ENCODE data around the gene MERTK.
"Not testable (repeated sequence)": the region's sequence is repeated elsewhere in the genome, so short reads cannot be mapped to it uniquely, and the experiment has no call there.

The MERTK gene

DNA sequence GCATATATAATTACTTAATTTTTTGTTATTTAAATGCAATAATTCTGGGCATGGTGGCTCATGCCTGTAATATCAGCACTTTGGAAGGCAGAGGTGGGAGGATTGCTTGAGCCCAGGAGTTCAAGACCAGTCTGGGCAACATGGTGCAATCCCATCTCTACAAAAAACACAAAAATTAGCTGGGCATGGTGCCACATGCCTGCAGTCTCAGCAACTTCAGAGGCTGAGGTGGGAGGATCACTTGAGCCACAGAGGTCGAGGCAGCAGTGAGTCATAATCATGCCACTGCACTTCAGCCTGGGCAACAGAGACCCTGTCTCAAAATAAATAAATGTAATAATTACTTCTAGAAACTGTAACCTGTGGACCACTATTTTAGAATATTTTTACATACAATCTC, 135.2 kb downstream of the MERTK start:
- in situ Hi-C loops (cut with MboI; ENCODE audit: low sequenced_read_pairs), result loop anchor here (10.0 kb wide), 1 partner anchor 129 kb away; no protein-coding TSS in a partner anchor

DNA sequence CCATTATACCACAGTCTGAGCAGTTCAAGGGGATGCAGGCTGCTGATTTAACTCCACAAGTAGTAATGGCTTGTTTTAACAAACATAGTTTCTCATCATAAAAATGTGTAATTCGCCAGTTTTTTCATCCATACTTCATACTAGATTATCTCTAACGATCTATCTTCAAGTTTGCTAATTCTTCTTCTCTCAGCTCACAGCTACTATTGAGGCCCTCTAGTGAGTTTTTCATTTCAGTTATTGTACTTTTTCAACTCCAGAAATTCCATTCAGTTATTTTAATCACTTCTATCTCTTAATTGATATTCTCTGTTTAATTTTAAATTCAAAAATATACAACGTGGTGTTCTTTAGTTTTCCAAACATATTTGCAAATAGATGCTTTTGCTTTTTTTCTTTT, 136.5 kb downstream of the MERTK start:
- in situ Hi-C loops (cut with MboI; ENCODE audit: low sequenced_read_pairs), result loop anchor here (10.0 kb wide), 1 partner anchor 130 kb away; no protein-coding TSS in a partner anchor

- in situ Hi-C loops (cut with MboI; ENCODE audit: low sequenced_read_pairs), result loop anchor here (10.0 kb wide), 1 partner anchor 131 kb away; no protein-coding TSS in a partner anchor
Observed at GRCh38 chr2:112035786-112036185, 137.4 kb downstream of the MERTK start.

- in situ Hi-C loops (cut with MboI; ENCODE audit: low sequenced_read_pairs), result loop anchor here (10.0 kb wide), 1 partner anchor 135 kb away; no protein-coding TSS in a partner anchor
Observed at GRCh38 chr2:112039556-112039955, 141.1 kb downstream of the MERTK start.

GRCh38 chr2:112040066-112040465, 141.7 kb downstream of the MERTK start:
- in situ Hi-C loops (cut with MboI; ENCODE audit: low sequenced_read_pairs), result not testable (repeated sequence)

- in situ Hi-C loops (cut with MboI; ENCODE audit: low sequenced_read_pairs), result not testable (repeated sequence)
Observed at GRCh38 chr2:112041460-112041859, 143.1 kb downstream of the MERTK start.

DNA sequence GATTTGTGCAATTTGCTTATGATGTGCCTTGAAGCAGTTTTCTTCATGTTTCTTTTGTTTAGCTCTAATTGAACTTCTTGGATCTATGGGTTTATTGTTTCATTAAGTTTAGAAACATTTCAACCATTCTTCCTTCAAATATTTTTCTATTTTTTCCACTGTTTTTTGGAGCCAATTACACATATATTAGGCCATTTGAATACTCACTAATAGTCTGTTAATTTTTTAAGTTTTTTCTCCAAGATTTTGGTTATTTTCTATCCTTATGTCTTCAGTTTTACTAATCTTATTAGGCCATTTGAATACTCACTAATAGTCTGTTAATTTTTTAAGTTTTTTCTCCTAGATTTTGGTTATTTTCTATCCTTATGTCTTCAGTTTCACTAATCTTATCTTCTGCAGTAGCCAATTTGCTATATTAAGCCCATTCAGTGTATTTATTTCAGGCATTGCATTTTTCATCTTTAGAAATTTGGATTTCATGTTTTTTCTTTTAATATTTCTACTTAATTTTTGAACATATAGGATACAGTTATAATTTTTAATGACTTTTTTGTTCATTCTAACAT, 147.1 kb downstream of the MERTK start:
- in situ Hi-C loops (cut with MboI; ENCODE audit: low sequenced_read_pairs), result no loop called here

DNA sequence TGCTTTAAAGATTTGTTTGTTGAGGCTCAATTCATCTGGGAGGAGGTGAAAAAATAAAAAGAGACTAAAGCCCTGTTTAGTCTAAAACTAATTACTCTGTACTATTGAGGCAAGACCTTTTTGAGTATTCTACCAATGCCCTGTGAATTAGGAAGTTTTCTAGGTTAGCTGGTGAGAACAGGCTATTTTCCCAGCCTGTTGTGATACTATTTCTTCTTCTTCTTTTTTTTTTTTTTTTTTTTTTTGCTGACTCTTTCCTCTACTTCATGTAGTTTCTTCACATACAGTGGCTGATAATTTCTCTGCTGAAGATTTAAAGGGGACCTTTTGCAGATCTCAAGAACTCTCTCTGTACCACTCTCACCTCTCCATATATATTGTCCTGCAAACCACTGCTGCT, 147.8 kb downstream of the MERTK start:
- in situ Hi-C loops (cut with MboI; ENCODE audit: low sequenced_read_pairs), result no loop called here

DNA sequence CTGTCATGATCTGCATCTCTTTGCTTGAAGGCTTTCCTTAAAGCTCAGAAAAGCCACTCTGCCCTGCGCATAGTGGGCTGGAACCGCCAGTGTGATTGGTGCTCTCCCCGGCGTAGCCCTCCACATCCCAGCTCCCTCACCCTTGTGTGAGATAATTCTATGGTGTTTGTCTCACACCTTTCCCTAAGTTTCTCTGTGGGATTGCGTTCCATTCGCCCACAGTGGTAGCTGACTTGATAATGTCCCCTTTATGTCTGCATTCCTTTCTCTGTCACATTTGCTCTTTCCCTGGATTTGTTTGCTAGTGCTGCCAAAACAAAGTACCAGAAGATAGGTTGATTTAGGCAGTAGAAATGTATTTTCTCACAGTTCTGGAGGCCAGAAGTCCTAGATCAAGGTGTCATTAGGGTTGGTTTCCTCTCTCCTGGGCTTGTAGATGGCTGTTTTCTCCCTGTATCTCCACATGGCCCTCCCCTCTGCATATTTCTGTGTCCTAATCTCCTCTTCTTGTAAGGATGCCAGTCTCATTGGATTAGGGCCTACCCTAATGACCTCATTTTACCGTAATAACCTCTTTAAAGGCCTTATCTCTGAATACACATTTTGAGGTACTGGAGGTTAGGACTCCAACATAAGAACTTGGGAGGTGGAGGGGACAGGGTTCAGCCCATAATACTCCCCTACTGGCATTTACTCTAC, 149.3 kb downstream of the MERTK start:
- in situ Hi-C loops (cut with MboI; ENCODE audit: low sequenced_read_pairs), result no loop called here

GRCh38 chr2:112048236-112048592, 149.8 kb downstream of the MERTK start:
- in situ Hi-C loops (cut with MboI; ENCODE audit: low sequenced_read_pairs), result no loop called here

DNA sequence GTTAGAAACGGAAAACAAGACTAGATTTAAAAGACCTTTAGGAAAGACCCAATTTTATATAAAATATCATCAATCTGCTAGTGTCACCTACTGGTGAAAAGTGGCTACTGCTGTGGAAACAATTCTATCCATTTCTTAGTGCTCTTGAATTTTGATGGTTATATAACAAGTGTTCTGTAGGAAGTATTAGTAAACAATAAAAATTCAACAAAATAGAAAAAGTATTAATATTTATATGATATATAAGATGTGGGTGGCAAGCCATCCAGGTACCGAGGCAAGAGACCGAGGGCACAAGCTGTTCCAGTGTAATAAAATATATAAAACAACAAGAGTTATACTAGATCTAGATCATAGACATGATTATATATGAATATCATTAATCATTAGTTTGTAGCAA, 150.5 kb downstream of the MERTK start:
- in situ Hi-C loops (cut with MboI; ENCODE audit: low sequenced_read_pairs), result no loop called here

DNA sequence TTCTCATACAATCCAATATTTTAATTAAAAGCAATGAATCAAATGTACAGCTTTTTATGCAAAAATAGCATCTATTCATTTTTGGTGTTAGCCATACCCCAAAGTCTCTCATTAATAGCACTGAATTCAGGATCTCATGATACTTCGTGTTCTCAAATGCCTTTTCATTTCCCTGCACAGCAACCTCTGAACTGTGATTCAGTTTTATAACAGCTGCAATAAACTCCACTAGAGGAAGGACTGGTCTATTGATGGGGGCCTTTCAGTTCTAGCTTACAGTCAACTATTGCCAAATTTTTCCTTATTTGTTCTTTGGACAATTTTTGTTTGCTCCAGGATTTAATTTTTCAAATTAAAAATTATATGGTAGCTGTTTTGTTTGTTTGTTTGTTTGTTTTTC, 151.9 kb downstream of the MERTK start:
- in situ Hi-C loops (cut with MboI; ENCODE audit: low sequenced_read_pairs), result loop anchor here (10.0 kb wide), 1 partner anchor 166 kb away; the partner anchor contains the start of gene ANAPC1

DNA sequence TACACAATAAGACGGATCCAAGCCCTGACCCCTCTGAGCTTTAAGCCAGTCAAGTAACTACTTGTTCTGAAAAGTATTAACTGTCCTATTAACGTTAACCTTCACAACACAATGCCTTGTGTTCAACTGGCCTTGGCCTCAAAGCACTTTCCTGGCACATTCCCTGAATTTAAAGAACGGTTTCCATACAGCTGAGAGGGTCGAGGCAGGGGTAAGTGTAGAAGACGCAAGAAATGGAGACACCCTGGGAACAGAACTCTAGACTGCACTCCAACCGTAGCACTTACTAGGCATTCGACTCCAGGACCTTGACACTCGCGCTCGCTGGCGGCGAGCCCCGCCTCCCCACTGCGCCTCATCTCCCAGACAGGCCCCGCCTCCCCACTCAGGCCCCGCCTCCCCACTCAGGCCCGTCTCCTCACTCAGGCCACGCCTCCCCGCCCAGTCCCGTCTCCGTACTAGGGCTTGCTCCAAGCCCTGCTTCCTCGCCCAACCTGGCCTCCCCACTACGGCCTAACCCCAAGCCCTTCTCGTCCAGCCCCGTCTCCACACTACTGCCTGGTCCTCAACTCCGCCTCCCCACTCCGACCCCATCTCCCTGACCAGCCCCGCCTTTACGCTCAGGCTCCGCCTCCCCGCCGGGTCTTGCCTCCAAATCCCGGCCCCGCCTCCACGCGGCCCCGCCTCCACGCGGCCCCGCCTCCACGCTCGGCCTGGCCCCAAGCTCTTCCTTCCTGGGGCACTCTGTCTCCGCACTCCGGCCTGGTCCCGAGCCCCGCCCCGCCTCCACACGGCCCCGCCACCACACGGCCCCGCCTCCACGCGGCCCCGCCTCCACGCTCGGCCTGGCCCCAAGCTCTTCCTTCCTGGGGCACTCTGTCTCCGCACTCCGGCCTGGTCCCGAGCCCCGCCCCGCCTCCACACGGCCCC, 155.8 kb downstream of the MERTK start:
- in situ Hi-C loops (cut with MboI; ENCODE audit: low sequenced_read_pairs), result loop anchor here (10.0 kb wide), 1 partner anchor 169 kb away; the partner anchor contains the start of gene ANAPC1

DNA sequence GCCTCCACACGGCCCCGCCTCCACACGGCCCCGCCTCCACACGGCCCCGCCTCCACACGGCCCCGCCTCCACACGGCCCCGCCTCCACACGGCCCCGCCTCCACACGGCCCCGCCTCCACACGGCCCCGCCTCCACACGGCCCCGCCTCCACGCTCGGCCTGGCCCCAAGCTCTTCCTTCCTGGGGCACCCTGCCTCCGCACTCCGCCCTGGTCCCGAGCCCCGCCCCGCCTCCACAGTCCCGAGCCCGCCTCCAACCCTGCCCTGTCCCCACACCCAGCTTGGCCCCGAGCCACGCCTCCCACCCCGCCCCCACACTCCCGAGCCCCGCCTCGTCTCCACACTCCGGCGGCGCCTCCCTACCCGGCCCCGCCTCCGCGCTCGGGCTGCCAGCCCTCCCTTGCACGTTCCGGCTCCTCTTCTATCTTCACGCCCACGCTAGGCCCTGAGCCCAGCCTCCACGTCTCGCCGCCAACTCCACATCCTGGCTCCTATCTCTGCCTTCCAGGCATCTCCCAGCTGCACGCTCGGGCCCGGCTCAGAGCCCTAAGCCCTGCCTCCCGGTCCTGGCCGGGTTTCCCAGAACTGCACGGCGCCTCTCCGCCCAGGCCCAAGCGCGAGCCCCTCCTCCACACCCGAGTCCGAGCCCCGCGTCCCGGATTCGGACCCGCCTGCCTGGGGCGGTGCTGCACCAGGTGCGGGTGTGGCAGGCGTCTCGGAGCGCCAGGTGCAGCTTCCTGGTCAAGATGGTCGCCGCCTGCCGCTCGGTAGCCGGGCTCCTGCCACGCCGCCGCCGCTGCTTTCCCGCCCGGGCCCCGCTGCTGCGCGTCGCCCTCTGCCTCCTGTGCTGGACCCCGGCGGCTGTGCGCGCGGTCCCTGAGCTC, 156.7 kb downstream of the MERTK start, which contains the start of gene TMEM87B:
Gene TMEM87B, plus strand, starts transcription at position 423 of the 883 bp plus-strand sequence. Its CDS starts 323 bp downstream, at position 746.
- in situ Hi-C loops (cut with MboI; ENCODE audit: low sequenced_read_pairs), result loop anchor here (10.0 kb wide), 1 partner anchor 170 kb away; the partner anchor contains the start of gene ANAPC1

- in situ Hi-C loops (cut with MboI; ENCODE audit: low sequenced_read_pairs), result loop anchor here (10.0 kb wide), 1 partner anchor 171 kb away; the partner anchor contains the start of gene ANAPC1
Observed at GRCh38 chr2:112055730-112056625, 157.6 kb downstream of the MERTK start.

- in situ Hi-C loops (cut with MboI; ENCODE audit: low sequenced_read_pairs), result loop anchor here (10.0 kb wide), 1 partner anchor 172 kb away; the partner anchor contains the start of gene ANAPC1
Observed at GRCh38 chr2:112056626-112056987, 158.2 kb downstream of the MERTK start.

DNA sequence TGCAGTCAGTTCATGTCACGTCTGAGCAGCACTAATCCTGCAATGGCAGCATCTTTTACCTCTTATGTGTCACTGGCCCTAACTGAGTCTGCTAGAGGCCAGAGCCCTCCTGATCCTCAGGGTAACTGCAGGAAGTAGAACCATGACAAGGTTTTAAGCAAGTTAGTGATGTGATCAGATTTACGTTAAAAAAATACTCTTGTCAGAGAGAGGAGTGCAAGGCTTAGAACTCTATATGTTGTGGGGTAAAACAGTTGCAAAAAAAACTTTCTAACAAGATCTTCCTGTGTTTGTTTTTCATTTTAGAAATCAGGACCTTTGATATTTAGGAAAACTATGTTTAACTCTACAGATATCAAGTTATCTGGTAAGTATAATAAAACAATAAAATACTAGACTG, 161.3 kb downstream of the MERTK start:
- in situ Hi-C loops (cut with MboI; ENCODE audit: low sequenced_read_pairs), result loop anchor here (10.0 kb wide), 1 partner anchor 175 kb away; the partner anchor contains the start of gene ANAPC1

GRCh38 chr2:112061299-112061698, 162.9 kb downstream of the MERTK start:
- in situ Hi-C loops (cut with MboI; ENCODE audit: low sequenced_read_pairs), result no loop called here

DNA sequence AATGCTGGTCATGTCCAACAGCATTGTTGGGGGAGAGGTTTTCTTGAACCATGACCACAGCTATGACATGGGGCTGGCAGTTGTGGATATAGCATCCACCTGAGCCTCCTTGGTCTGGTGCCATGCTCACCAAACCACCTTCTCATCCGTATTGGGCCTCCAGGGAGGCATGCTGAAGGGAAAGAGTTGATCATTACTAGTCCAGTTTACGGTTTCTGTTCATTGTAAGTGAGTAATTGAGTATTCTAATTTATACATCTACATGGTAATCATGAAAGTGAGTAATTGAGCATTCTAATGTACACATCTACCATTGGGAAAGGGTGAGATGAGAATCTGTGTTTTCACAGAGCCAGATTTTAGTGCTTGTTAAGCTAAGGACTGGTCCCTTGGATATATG, 163.4 kb downstream of the MERTK start:
- in situ Hi-C loops (cut with MboI; ENCODE audit: low sequenced_read_pairs), result no loop called here
